DND-41 (cell line): ENCODE measurements around the gene SCN9A.

Experiments
- CTCF ChIP-seq: IDR thresholded peaks from 2 replicates; pipeline ENCODE4 v1.5.1; 2012; ENCODE audit warnings: borderline replicate concordance, low read length, moderate library complexity, mild to moderate bottlenecking; ENCODE audit not compliant: poor library complexity, severe bottlenecking; ENCODE audit errors: extremely low read depth
- EZH2 ChIP-seq: IDR thresholded peaks from 3 replicates; pipeline ENCODE4 v1.6.1; 2012; ENCODE audit warnings: borderline replicate concordance, low read depth, mild to moderate bottlenecking, moderate library complexity, low read length, inconsistent platforms; ENCODE audit not compliant: severe bottlenecking

- TF ChIP-seq CTCF (no peak), EZH2 (no peak)
Measured at GRCh38 chr2:166230024-166230723, 145.6 kb downstream of the SCN9A start.
